Ureter (tissue), 1 donor: ENCODE data around the gene SDK1. TPM values are rescaled to one million over a fixed set of nuclear protein-coding genes. Genes with fewer than 3 reads are reported as not detected.

Source experiments
- DNase-seq: peaks from one replicate; pipeline ENCODE4 v3.0.0-alpha.2; 2020; ENCODE audit warnings: low spot score
- total RNA-seq: library from RNA; stranded (reverse); gene quantifications from one replicate; pipeline ENCODE4 v1.2.4, GENCODE V29; 2023
- donor health status: DM: yes; HTN: yes; CAD: no.

Gene SDK1
- total RNA-seq, 1 donor from 2014 or later = 27.3 TPM

- DNase-seq = no peak
These were observed 578.5 kb downstream of the SDK1 start for GRCh38 chr7:3879355-3880075.

- no peak for DNase-seq
These were observed 579.4 kb downstream of the SDK1 start for GRCh38 chr7:3880228-3880987.

- no peak for DNase-seq
These were observed 581.7 kb downstream of the SDK1 start for GRCh38 chr7:3882782-3883181.

- no peak for DNase-seq
These were observed 583.5 kb downstream of the SDK1 start for GRCh38 chr7:3884543-3884942.

- DNase-seq = no peak
These were observed 586.1 kb downstream of the SDK1 start for GRCh38 chr7:3887096-3887690.

GRCh38 chr7:3888096-3888495 lies 587.0 kb downstream of the SDK1 start:
- no peak for DNase-seq

- no peak for DNase-seq
These were observed 591.1 kb downstream of the SDK1 start for GRCh38 chr7:3892157-3892556.

- no peak for DNase-seq
These were observed 591.6 kb downstream of the SDK1 start for GRCh38 chr7:3892686-3893085.

- DNase-seq = no peak
These were observed 592.2 kb downstream of the SDK1 start for GRCh38 chr7:3893151-3893788.

GRCh38 chr7:3893789-3894153 lies 592.7 kb downstream of the SDK1 start:
- DNase-seq = no peak

GRCh38 chr7:3895341-3896116 lies 594.5 kb downstream of the SDK1 start:
- no peak for DNase-seq

- no peak for DNase-seq
These were observed 595.2 kb downstream of the SDK1 start for GRCh38 chr7:3896169-3896765.

GRCh38 chr7:3897430-3898372 lies 596.6 kb downstream of the SDK1 start:
- no peak for DNase-seq

- DNase-seq = no peak
These were observed 598.5 kb downstream of the SDK1 start for GRCh38 chr7:3899559-3899991.

GRCh38 chr7:3908153-3908552 lies 607.1 kb downstream of the SDK1 start:
- DNase-seq = no peak

GRCh38 chr7:3909128-3909527 lies 608.1 kb downstream of the SDK1 start:
- DNase-seq = no peak

GRCh38 chr7:3910054-3910453 lies 609.0 kb downstream of the SDK1 start:
- DNase-seq = no peak

- DNase-seq = no peak
These were observed 610.6 kb downstream of the SDK1 start for GRCh38 chr7:3911685-3912084.

- no peak for DNase-seq
These were observed 611.2 kb downstream of the SDK1 start for GRCh38 chr7:3912291-3912690.
